HepG2 (cell line): Measurements from ENCODE around the gene DGUOK. TPM values are rescaled to one million over a fixed set of nuclear protein-coding genes. Genes with fewer than 3 reads are reported as not detected.

ENCODE experiments used
- BRD4 ChIP-seq: sonication (generic); formaldehyde crosslinking; IDR thresholded peaks from 2 replicates; pipeline ENCODE4 v1.4.0; 2020; ENCODE audit warnings: missing genetic modification reagents
- MBD4 ChIP-seq: IDR thresholded peaks from 2 replicates; pipeline ENCODE4 v1.6.1; 2012; ENCODE audit warnings: low read length, inconsistent platforms, borderline replicate concordance
- NKX3-1 ChIP-seq: sonication (generic); formaldehyde crosslinking; IDR thresholded peaks from 2 replicates; pipeline ENCODE4 v1.5.0; 2020; ENCODE audit warnings: missing genetic modification reagents
- POLR2A ChIP-seq, 2 experiments: IDR thresholded peaks; 2 replicates each; pipeline ENCODE4 v1.6.1; 2011; ENCODE audit warnings: low read depth in 2 of 2, low read length in 2 of 2, mild to moderate bottlenecking in 1 of 2, moderate library complexity in 1 of 2; ENCODE audit not compliant: insufficient read depth in 1 of 2
- RFXAP ChIP-seq: sonication (generic); formaldehyde crosslinking; IDR thresholded peaks from 2 replicates; pipeline ENCODE4 v1.4.0; 2020; ENCODE audit warnings: missing genetic modification reagents, borderline replicate concordance
- RXRB ChIP-seq: IDR thresholded peaks from 2 replicates; pipeline ENCODE4 v1.6.1; 2016; ENCODE audit warnings: borderline replicate concordance, missing genetic modification reagents, missing compliant biosample characterization
- YY1 ChIP-seq: IDR thresholded peaks from 2 replicates; pipeline ENCODE4 v1.6.1; 2011; ENCODE audit warnings: low read length, low read depth, moderate library complexity, mild to moderate bottlenecking; ENCODE audit not compliant: insufficient read depth, insufficient replicate concordance
- ZNF143 ChIP-seq: sonication (generic); formaldehyde crosslinking; IDR thresholded peaks from 2 replicates; pipeline ENCODE4 v1.4.0; 2020; ENCODE audit warnings: missing genetic modification reagents
- ZNF33B ChIP-seq: sonication (generic); formaldehyde crosslinking; IDR thresholded peaks from 2 replicates; pipeline ENCODE4 v1.5.1; 2020; ENCODE audit warnings: mild to moderate bottlenecking, missing genetic modification reagents
- ZNF629 ChIP-seq: sonication (generic); formaldehyde crosslinking; conservative IDR thresholded peaks from 2 replicates; pipeline ENCODE4 v1.5.0; 2020; ENCODE audit warnings: missing genetic modification reagents
- ZNF674 ChIP-seq: sonication (generic); formaldehyde crosslinking; IDR thresholded peaks from 2 replicates; pipeline ENCODE4 v1.5.0; 2020; ENCODE audit warnings: low read depth, mild to moderate bottlenecking, missing genetic modification reagents
- polyA plus RNA-seq, 8 experiments: library from polyadenylated mRNA; depleted of rRNA in 3 of 8; stranded (reverse) in 7 of 8; unstranded in 1 of 8; fragments of >200 nt; fragmentation: Illumina TruSeq in 4 of 8; extraction: Trizol in 4 of 8; gene quantifications; 2 replicates each; pipeline versions ENCODE4 v1.2.1 to v1.2.3, GENCODE V29; 2011 to 2016; ENCODE audit warnings: low read depth in 4 of 8, missing spikeins in 1 of 8, mixed read lengths in 1 of 8; ENCODE audit not compliant: insufficient read depth in 1 of 8
- total RNA-seq, 5 experiments: library from RNA; depleted of rRNA; stranded (reverse); fragments of >200 nt; fragmentation: Illumina TruSeq; extraction: Trizol; gene quantifications; 2 replicates each; pipeline ENCODE4 v1.2.3, GENCODE V29; 2016; ENCODE audit warnings: low read depth in 1 of 5
- TF ChIP-seq, protein P1 (sequence below): sonication (generic); formaldehyde crosslinking; conservative IDR thresholded peaks from 2 replicates; pipeline ENCODE4 v1.5.0; 2020; ENCODE audit warnings: missing genetic modification reagents
- TF ChIP-seq, protein P2 (sequence below): sonication (generic); formaldehyde crosslinking; IDR thresholded peaks from 2 replicates; pipeline ENCODE4 v1.4.0; 2020; ENCODE audit warnings: mild to moderate bottlenecking, missing genetic modification reagents
- TF ChIP-seq, protein P3 (sequence below): sonication (generic); formaldehyde crosslinking; IDR thresholded peaks from 2 replicates; pipeline ENCODE4 v1.4.0; 2020; ENCODE audit warnings: missing genetic modification reagents, borderline replicate concordance
- TF ChIP-seq, protein P4 (sequence below): sonication (generic); formaldehyde crosslinking; IDR thresholded peaks from 2 replicates; pipeline ENCODE4 v1.8.1; 2023; ENCODE audit warnings: mild to moderate bottlenecking, inconsistent platforms, moderate library complexity, missing genetic modification reagents, borderline replicate concordance
- TF ChIP-seq, protein P5 (sequence below): sonication (generic); formaldehyde crosslinking; IDR thresholded peaks from 2 replicates; pipeline ENCODE4 v1.5.1; 2020; ENCODE audit warnings: mild to moderate bottlenecking, moderate library complexity, missing genetic modification reagents
- TF ChIP-seq, protein P6 (sequence below), 2 experiments: IDR thresholded peaks; 2 replicates each; pipeline ENCODE4 v1.6.1; 2011 to 2012; ENCODE audit warnings: low read length in 2 of 2, borderline replicate concordance in 1 of 2, low read depth in 1 of 2, mild to moderate bottlenecking in 1 of 2, moderate library complexity in 1 of 2

The DGUOK gene
- total and polyA plus RNA-seq, 2 of the 13 experiments (the other 11 are each of a cell fraction or from before 2014, with no cell fraction given): 105 to 137 TPM

DNA sequence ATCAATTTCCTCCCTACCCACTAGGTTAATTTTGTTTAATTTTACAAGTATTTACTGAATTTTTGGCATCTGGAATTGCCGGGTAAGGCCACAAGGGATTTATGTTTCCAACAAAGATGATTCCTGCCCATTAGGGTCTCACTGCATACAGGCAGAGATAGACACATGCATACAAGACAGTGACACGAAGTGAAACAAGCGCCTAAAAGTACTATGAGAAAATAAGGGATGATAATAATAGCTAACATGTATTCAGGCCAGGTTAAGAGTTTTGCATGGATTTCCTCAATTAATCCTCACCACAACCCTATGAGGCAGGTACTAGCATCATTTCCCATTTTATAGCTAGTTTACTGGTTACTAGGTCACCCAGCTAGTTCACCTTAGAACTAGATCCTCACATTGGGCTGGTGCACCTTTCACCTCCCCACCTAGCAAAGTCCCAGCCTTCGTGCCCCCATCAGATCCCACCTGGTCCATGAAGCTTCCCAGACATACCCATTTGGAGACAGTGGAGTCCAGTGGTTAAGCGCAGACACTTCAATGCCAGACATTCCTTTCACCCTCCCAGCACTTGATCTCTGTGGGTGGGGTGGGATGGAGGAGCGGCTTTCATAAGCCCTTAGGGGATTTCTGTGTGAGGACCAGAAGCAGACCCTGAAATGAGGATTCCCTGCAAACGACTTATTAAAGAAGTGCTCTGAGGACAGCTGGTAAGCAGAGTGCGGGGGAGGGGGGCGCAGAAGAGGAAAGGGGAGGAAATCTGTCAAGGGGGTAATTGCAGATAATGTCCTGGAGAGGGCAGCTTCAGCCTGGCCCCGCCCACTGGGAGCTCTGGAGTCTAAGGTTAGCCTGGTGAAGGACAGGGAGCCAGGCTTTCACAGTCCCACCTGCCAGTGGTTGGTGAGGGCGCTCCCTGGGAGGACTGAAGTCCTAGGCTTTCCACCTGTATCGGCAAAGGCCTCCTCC is 5.8 kb upstream of the DGUOK start (continued):
- TF ChIP-seq YY1: no peak
- TF ChIP-seq RXRB (CRISPR knock-in tag): no peak
- no peak for TF ChIP-seq NKX3-1 (CRISPR knock-in tag)
- no peak for TF ChIP-seq ZNF143 (CRISPR knock-in tag)
- TF ChIP-seq ZNF674 (CRISPR knock-in tag): no peak
- TF ChIP-seq, protein P1, sequence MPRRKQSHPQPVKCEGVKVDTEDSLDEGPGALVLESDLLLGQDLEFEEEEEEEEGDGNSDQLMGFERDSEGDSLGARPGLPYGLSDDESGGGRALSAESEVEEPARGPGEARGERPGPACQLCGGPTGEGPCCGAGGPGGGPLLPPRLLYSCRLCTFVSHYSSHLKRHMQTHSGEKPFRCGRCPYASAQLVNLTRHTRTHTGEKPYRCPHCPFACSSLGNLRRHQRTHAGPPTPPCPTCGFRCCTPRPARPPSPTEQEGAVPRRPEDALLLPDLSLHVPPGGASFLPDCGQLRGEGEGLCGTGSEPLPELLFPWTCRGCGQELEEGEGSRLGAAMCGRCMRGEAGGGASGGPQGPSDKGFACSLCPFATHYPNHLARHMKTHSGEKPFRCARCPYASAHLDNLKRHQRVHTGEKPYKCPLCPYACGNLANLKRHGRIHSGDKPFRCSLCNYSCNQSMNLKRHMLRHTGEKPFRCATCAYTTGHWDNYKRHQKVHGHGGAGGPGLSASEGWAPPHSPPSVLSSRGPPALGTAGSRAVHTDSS (CRISPR knock-in tag): no peak
- TF ChIP-seq POLR2A (IDR thresholded peaks at IDR 0.05; ENCODE audit: insufficient read depth in 1 of 2, low read depth in 2 of 2, low read length in 2 of 2): no peak
- TF ChIP-seq, protein P2, sequence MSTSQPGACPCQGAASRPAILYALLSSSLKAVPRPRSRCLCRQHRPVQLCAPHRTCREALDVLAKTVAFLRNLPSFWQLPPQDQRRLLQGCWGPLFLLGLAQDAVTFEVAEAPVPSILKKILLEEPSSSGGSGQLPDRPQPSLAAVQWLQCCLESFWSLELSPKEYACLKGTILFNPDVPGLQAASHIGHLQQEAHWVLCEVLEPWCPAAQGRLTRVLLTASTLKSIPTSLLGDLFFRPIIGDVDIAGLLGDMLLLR (CRISPR knock-in tag): no peak
- TF ChIP-seq, protein P3, sequence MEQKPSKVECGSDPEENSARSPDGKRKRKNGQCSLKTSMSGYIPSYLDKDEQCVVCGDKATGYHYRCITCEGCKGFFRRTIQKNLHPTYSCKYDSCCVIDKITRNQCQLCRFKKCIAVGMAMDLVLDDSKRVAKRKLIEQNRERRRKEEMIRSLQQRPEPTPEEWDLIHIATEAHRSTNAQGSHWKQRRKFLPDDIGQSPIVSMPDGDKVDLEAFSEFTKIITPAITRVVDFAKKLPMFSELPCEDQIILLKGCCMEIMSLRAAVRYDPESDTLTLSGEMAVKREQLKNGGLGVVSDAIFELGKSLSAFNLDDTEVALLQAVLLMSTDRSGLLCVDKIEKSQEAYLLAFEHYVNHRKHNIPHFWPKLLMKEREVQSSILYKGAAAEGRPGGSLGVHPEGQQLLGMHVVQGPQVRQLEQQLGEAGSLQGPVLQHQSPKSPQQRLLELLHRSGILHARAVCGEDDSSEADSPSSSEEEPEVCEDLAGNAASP: no peak
- TF ChIP-seq BRD4 (CRISPR knock-in tag): no peak
- TF ChIP-seq ZNF629: no peak
- no peak for TF ChIP-seq RFXAP (CRISPR knock-in tag)
- TF ChIP-seq, protein P4, sequence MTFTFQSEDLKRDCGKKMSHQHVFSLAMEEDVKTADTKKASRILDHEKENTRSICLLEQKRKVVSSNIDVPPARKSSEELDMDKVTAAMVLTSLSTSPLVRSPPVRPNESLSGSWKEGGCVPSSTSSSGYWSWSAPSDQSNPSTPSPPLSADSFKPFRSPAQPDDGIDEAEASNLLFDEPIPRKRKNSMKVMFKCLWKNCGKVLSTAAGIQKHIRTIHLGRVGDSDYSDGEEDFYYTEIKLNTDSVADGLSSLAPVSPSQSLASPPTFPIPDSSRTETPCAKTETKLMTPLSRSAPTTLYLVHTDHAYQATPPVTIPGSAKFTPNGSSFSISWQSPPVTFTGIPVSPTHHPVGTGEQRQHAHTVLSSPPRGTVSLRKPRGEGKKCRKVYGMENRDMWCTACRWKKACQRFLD (CRISPR knock-in tag): no peak
- TF ChIP-seq, protein P5, sequence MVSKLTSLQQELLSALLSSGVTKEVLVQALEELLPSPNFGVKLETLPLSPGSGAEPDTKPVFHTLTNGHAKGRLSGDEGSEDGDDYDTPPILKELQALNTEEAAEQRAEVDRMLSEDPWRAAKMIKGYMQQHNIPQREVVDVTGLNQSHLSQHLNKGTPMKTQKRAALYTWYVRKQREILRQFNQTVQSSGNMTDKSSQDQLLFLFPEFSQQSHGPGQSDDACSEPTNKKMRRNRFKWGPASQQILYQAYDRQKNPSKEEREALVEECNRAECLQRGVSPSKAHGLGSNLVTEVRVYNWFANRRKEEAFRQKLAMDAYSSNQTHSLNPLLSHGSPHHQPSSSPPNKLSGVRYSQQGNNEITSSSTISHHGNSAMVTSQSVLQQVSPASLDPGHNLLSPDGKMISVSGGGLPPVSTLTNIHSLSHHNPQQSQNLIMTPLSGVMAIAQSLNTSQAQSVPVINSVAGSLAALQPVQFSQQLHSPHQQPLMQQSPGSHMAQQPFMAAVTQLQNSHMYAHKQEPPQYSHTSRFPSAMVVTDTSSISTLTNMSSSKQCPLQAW (CRISPR knock-in tag): no peak
- TF ChIP-seq ZNF33B (CRISPR knock-in tag): no peak
- TF ChIP-seq, protein P6, sequence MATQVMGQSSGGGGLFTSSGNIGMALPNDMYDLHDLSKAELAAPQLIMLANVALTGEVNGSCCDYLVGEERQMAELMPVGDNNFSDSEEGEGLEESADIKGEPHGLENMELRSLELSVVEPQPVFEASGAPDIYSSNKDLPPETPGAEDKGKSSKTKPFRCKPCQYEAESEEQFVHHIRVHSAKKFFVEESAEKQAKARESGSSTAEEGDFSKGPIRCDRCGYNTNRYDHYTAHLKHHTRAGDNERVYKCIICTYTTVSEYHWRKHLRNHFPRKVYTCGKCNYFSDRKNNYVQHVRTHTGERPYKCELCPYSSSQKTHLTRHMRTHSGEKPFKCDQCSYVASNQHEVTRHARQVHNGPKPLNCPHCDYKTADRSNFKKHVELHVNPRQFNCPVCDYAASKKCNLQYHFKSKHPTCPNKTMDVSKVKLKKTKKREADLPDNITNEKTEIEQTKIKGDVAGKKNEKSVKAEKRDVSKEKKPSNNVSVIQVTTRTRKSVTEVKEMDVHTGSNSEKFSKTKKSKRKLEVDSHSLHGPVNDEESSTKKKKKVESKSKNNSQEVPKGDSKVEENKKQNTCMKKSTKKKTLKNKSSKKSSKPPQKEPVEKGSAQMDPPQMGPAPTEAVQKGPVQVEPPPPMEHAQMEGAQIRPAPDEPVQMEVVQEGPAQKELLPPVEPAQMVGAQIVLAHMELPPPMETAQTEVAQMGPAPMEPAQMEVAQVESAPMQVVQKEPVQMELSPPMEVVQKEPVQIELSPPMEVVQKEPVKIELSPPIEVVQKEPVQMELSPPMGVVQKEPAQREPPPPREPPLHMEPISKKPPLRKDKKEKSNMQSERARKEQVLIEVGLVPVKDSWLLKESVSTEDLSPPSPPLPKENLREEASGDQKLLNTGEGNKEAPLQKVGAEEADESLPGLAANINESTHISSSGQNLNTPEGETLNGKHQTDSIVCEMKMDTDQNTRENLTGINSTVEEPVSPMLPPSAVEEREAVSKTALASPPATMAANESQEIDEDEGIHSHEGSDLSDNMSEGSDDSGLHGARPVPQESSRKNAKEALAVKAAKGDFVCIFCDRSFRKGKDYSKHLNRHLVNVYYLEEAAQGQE (IDR thresholded peaks at IDR 0.05; ENCODE audit: borderline replicate concordance in 1 of 2, low read depth in 1 of 2, low read length in 2 of 2): no peak
- TF ChIP-seq MBD4: no peak
